Sigmoid colon (tissue), 4 donors: ENCODE results near the gene MYO5C.

Experiments
- POLR2A ChIP-seq, 2 donors: fragments of 450-650 bp; IDR thresholded peaks; one replicate each; pipeline ENCODE4 v1.6.1; 2016; ENCODE audit warnings: antibody characterized with exemption in 2 of 2, mild to moderate bottlenecking in 2 of 2, moderate library complexity in 2 of 2
- POLR2AphosphoS5 ChIP-seq, 4 donors: sonication (generic); formaldehyde crosslinking; IDR thresholded peaks; one replicate each; pipeline ENCODE4 v1.6.1; 2017; ENCODE audit warnings: antibody characterized with exemption in 4 of 4
- TF ChIP-seq, protein P1 (sequence below), 4 experiments: fragments of 450-650 bp in 3 of 4; fragments of 200-600 bp in 1 of 4; IDR thresholded peaks; one replicate each; pipeline ENCODE4 v1.5.1; 2016 to 2019; ENCODE audit warnings: antibody characterized with exemption in 4 of 4, mild to moderate bottlenecking in 3 of 4, moderate library complexity in 2 of 4

DNA sequence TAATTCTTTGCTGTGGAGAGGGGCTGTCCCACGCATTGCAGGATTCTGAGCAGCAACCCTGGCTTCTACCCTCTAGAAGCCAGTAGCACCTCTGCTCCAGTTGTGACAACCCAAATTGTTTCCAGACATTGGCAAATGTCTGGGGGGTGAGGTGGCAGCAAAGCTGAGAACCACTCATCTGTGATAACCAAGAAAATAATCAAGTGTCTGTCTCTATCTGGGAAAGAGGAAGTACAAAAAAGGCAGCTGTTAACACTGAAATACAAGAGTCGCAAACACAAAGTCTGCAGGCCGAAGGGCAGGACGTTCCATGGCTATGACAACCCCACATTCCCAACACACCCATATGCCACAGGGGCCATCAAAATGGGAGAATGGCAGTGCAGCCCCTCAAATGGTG lies 62.2 kb downstream of the MYO5C start:
- TF ChIP-seq, protein P1, sequence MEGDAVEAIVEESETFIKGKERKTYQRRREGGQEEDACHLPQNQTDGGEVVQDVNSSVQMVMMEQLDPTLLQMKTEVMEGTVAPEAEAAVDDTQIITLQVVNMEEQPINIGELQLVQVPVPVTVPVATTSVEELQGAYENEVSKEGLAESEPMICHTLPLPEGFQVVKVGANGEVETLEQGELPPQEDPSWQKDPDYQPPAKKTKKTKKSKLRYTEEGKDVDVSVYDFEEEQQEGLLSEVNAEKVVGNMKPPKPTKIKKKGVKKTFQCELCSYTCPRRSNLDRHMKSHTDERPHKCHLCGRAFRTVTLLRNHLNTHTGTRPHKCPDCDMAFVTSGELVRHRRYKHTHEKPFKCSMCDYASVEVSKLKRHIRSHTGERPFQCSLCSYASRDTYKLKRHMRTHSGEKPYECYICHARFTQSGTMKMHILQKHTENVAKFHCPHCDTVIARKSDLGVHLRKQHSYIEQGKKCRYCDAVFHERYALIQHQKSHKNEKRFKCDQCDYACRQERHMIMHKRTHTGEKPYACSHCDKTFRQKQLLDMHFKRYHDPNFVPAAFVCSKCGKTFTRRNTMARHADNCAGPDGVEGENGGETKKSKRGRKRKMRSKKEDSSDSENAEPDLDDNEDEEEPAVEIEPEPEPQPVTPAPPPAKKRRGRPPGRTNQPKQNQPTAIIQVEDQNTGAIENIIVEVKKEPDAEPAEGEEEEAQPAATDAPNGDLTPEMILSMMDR (IDR thresholded peaks at IDR 0.05), result no peak
- no peak for TF ChIP-seq POLR2AphosphoS5 (IDR thresholded peaks at IDR 0.05)
- no peak for TF ChIP-seq POLR2A (IDR thresholded peaks at IDR 0.05)
